Endodermal cell (in vitro differentiated cells): ENCODE results near the gene PLEKHG4B. TPM values are rescaled to one million over a fixed set of nuclear protein-coding genes. Genes with fewer than 3 reads are reported as not detected.
"Not testable (repeated sequence)": the region's sequence is repeated elsewhere in the genome, so short reads cannot be mapped to it uniquely, and the experiment has no call there.

ENCODE experiments used
- DNase-seq: peaks from one replicate; pipeline ENCODE4 v3.0.0-alpha.2; 2017
- H3K27ac ChIP-seq: 2 replicates; pipeline ENCODE4 v1.5.1; 2013; ENCODE audit warnings: mild to moderate bottlenecking, low read depth, low read length, moderate library complexity
- H3K27me3 ChIP-seq: 2 replicates; pipeline ENCODE4 v1.6.1; 2013; ENCODE audit warnings: mild to moderate bottlenecking, low read length, moderate library complexity; ENCODE audit not compliant: insufficient read depth, control insufficient read depth, poor library complexity, severe bottlenecking
- H3K36me3 ChIP-seq: 2 replicates; pipeline ENCODE4 v1.7.0; 2013; ENCODE audit warnings: mild to moderate bottlenecking, low read length, moderate library complexity; ENCODE audit not compliant: control insufficient read depth, insufficient read depth
- H3K4me1 ChIP-seq: one replicate; pipeline ENCODE4 v1.7.0; 2013; ENCODE audit warnings: low read length; ENCODE audit not compliant: control insufficient read depth, insufficient read depth
- H3K4me3 ChIP-seq: 2 replicates; pipeline ENCODE4 v1.5.1; 2013; ENCODE audit warnings: mild to moderate bottlenecking, low read length, moderate library complexity
- H3K9ac ChIP-seq: 2 replicates; pipeline ENCODE4 v1.6.1; 2013; ENCODE audit warnings: mild to moderate bottlenecking, low read length, moderate library complexity; ENCODE audit not compliant: poor library complexity, severe bottlenecking; ENCODE audit errors: extremely low read depth
- H3K9me3 ChIP-seq: 2 replicates; pipeline ENCODE4 v1.6.1; 2013; ENCODE audit warnings: mild to moderate bottlenecking, low read length, moderate library complexity; ENCODE audit not compliant: control insufficient read depth
- H3K27ac Mint-ChIP-seq: 2 replicates; pipeline ENCODE4 v1.8.0; 2020; ENCODE audit warnings: mixed read lengths
- H3K27me3 Mint-ChIP-seq: 2 replicates; pipeline ENCODE4 v1.8.0; 2021; ENCODE audit warnings: mild to moderate bottlenecking, mixed read lengths; ENCODE audit not compliant: insufficient read depth
- H3K36me3 Mint-ChIP-seq: 2 replicates; pipeline ENCODE4 v1.8.0; 2020; ENCODE audit warnings: low read depth, mixed read lengths
- H3K4me1 Mint-ChIP-seq: 2 replicates; pipeline ENCODE4 v1.8.0; 2020; ENCODE audit warnings: mixed read lengths
- H3K4me3 Mint-ChIP-seq: 2 replicates; pipeline ENCODE4 v1.8.0; 2020; ENCODE audit warnings: mild to moderate bottlenecking, moderate library complexity, mixed read lengths
- H3K9me3 Mint-ChIP-seq: 2 replicates; pipeline ENCODE4 v1.8.0; 2020; ENCODE audit warnings: mild to moderate bottlenecking, mixed read lengths
- WGBS, 2 experiments: methylation state at CpG; one replicate each; pipeline versions ENCODE4 v1.1.5 to v1.1.7; 2013; ENCODE audit warnings: missing lambda C conversion rate in 2 of 2, mixed read lengths in 1 of 2; ENCODE audit not compliant: insufficient coverage in 1 of 2, insufficient read length in 1 of 2; 5-methylcytosine and 5-hydroxymethylcytosine counted together
- total RNA-seq, 2 donors: library from RNA; stranded (reverse); fragmentation: NEBNext Ultra II Directional in 1 of 2; extraction: Animal tissue kit (Norgen Biotek cat#: 25700) in 1 of 2; gene quantifications; 2 replicates in 1 of 2; 3 replicates in 1 of 2; pipeline ENCODE4 v1.2.1, GENCODE V29; 2021
- TF ChIP-seq, protein P1 (sequence below): fragments of 200-600 bp; sonication (generic); conservative IDR thresholded peaks from 2 replicates; pipeline ENCODE4 v1.5.0; 2021; ENCODE audit warnings: antibody characterized with exemption, mild to moderate bottlenecking

Gene PLEKHG4B
- total RNA-seq, 2 donors from 2014 or later, result 16.3 to 22.8 TPM

DNA sequence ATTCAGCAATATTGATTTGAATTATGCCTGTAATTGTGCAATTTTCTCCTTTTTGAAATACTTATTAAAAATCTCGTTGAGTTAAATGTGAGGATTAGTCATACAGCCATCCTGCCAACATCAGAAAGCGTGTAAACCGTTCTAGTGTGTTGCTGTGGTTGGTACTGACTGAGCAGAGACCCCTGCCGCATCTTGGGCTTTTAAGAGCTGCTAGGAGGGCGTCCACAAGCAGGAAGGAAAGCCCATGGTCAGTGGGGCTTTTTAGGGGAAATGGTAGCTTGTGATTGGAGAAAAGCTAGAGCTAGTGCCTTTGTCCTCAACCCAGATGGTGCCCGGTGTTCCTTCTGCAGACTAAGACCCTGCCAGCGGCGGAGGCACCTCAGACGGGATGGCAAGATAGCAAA, 127.5 kb downstream of the PLEKHG4B start:
- H3K9ac ChIP-seq, result peak overlapping the region; percentile 74

DNA sequence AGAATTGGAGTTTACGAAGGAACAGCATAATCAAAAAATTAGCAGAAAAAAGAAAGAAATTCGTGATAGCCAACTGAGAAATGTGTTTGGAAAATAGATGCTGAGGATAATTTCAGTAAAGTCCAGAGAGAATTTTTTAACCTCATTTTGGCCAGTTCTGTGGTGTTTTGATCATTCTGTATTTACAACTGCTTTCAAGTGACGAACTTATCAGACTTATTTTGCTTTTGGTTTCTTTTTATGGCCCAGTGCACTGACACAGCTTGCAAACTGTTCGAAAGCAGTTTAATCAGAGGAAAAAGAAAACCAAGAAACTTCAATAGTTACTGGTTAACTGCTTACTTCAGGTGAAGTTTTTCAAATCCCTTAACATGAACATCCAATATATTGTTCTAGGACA, 128.0 kb downstream of the PLEKHG4B start:
- no peak for DNase-seq
- H3K4me1 Mint-ChIP-seq, result peaks cover 24% of the 10 kb centered on the region
- TF ChIP-seq, protein P1, sequence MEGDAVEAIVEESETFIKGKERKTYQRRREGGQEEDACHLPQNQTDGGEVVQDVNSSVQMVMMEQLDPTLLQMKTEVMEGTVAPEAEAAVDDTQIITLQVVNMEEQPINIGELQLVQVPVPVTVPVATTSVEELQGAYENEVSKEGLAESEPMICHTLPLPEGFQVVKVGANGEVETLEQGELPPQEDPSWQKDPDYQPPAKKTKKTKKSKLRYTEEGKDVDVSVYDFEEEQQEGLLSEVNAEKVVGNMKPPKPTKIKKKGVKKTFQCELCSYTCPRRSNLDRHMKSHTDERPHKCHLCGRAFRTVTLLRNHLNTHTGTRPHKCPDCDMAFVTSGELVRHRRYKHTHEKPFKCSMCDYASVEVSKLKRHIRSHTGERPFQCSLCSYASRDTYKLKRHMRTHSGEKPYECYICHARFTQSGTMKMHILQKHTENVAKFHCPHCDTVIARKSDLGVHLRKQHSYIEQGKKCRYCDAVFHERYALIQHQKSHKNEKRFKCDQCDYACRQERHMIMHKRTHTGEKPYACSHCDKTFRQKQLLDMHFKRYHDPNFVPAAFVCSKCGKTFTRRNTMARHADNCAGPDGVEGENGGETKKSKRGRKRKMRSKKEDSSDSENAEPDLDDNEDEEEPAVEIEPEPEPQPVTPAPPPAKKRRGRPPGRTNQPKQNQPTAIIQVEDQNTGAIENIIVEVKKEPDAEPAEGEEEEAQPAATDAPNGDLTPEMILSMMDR, result no peak
- Histone ChIP-seq H3K4me1 (no peaks in the 10 kb centered on the region), H3K4me3 (peak overlapping the region; percentile 87), H3K27me3 (no peaks in the 10 kb centered on the region), H3K9me3 (no peaks in the 10 kb centered on the region), H3K9ac (no peak overlapping the region), H3K27ac (no peak overlapping the region), H3K36me3 (peaks cover 5% of the 10 kb centered on the region)
- peak overlapping the region; percentile 81 for H3K4me3 Mint-ChIP-seq
- no peaks in the 10 kb centered on the region for H3K27me3 Mint-ChIP-seq
- no peaks in the 10 kb centered on the region for H3K9me3 Mint-ChIP-seq
- WGBS, 2 experiments, result 80 to 84% methylated on average over 4 of the region's 4 CpGs
- H3K36me3 Mint-ChIP-seq, result peaks cover 14% of the 10 kb centered on the region
- H3K27ac Mint-ChIP-seq, result no peak overlapping the region

More for the DNA sequence above, 127.5 kb downstream of the PLEKHG4B start:
- peak; percentile 58 for DNase-seq
- Histone ChIP-seq H3K36me3 (peaks cover under 1% of the 10 kb centered on the region), H3K9me3 (no peaks in the 10 kb centered on the region), H3K4me3 (peak overlapping the region; percentile 87), H3K27me3 (no peaks in the 10 kb centered on the region), H3K27ac (no peak overlapping the region), H3K4me1 (no peaks in the 10 kb centered on the region)
- TF ChIP-seq, protein P1, result no peak
- WGBS, 2 experiments, result 33 to 39% methylated on average over 8 to 9 of the region's 9 CpGs
- H3K27me3 Mint-ChIP-seq, result no peaks in the 10 kb centered on the region
- H3K27ac Mint-ChIP-seq, result no peak overlapping the region
- H3K4me3 Mint-ChIP-seq, result peak overlapping the region; percentile 81
- H3K36me3 Mint-ChIP-seq, result peaks cover 10% of the 10 kb centered on the region
- H3K4me1 Mint-ChIP-seq, result peaks cover 24% of the 10 kb centered on the region
- H3K9me3 Mint-ChIP-seq, result no peaks in the 10 kb centered on the region

DNA sequence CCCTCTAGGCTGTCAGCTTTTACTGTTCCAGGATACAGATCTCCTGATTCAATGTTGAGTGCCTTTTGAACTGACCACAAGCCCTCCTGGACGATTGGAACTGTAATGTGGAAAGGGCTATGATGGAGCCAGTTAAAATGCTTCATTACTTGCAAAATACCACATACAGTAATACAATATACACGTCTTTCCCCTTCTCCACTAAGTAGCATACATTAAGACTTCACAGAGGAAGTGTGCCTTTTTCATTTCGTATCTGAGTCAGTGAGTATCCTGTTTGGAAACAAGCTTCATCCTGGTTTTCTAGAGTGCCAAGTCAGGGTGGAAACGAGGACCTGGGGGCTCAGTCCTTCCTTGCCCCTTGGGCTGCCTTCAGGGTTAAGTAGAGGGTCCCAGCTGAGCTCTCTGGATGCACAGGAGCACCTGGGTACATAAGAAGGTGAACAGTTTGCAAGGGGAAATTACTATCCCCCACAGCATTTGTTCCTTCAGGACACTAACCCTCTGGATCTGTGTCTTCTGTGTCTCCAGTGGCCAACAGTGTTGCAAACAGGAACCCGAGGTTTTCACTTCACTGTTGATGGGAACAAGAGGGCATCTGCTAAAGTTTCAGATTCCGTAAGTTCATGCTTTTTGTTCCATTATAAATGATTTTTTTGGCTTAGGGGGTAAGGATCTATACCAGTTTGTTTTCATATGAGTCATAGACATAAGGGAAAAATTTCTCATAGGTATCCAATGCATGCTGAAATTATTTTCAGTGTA, 131.2 kb downstream of the PLEKHG4B start:
- H3K27ac ChIP-seq, H3K9ac ChIP-seq, H3K9me3 ChIP-seq, DNase-seq, H3K27ac Mint-ChIP-seq, H3K4me1 ChIP-seq, H3K27me3 Mint-ChIP-seq, H3K9me3 Mint-ChIP-seq, H3K27me3 ChIP-seq, H3K4me3 ChIP-seq, H3K4me3 Mint-ChIP-seq: not testable (repeated sequence)
- Mint-ChIP-seq H3K4me1 (peaks cover 20% of the 10 kb centered on the region), H3K36me3 (peaks cover 29% of the 10 kb centered on the region)
- H3K36me3 ChIP-seq, result peaks cover 22% of the 10 kb centered on the region
- 88 to 100% methylated on average over 3 to 6 of the region's 6 CpGs for WGBS, 2 experiments
